Activated CD8-positive, alpha-beta memory T cell treated with anti-CD3 and anti-CD28 coated beads for 36 hours (primary cell): ENCODE data around the gene ZNF358. TPM values are rescaled to one million over a fixed set of nuclear protein-coding genes. Genes with fewer than 3 reads are reported as not detected.

Source experiments
- CTCF ChIA-PET: fragments of 350-600 bp; sonication (Branson Sonifier 250); formaldehyde crosslinking; loops from one replicate; lab custom pipeline; 2021; ENCODE audit warnings: antibody characterized with exemption; lab: Charles Lee
- POLR2A ChIA-PET: fragments of 350-600 bp; sonication (Branson Sonifier 250); formaldehyde crosslinking; loops from one replicate; lab custom pipeline; 2021; ENCODE audit warnings: antibody characterized with exemption; lab: Charles Lee
- total RNA-seq, 2 experiments: library from RNA; stranded (reverse); gene quantifications; one replicate each; pipeline ENCODE4 v1.2.3, GENCODE V29; 2021

ZNF358 gene
- total RNA-seq, 2 experiments from 2014 or later, result 8.9 to 9.0 TPM

DNA sequence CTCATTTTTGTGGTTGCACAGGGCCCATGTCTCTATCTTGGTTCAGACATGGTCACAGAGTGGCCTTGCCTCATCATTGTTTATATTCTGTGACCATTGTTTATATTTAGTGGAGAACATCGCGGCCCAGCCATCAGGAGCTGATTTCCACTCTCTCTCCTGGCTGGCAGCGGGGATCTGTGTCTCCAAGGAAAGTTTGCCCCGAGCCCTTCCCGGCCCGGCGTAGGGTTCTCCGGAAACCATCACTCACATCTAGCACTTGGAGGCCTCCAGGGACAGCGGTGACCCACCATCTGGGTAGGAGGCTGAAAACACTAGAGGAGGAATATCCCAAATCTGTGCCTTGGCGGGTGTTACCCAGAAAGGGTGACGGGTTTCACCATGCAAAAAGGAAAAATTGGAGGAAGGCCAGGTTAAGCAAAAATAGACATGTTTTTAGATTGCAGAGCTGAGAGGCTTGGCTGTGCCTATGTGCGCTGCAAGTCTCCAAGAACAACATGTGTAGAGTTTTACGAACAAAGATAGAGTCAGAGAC lies 726 bp upstream of the ZNF358 start:
- ChIA-PET POLR2A (no interaction called here), CTCF (no interaction called here)

DNA sequence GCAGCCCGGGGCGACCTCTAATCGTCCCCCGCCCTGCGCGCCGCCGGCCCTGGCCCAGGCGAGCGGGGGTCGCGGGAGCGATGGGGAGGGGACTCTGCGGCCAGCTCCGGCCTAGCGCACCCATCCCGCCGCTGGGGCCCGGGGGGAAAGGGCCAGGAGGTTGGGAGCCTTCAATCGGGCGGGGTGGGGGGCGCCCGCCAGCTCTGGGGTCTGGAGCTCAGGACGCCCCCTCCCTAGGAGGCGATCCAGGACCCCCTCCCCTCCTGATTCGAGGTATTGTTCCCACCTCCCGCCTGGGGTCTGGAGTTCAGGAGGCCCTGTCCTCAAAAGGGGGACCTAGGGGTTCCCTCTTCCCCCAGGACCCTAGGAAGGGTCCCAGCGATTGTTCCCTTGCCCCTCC lies 430 bp downstream of the ZNF358 start:
- CTCF ChIA-PET, result no interaction called here
- POLR2A ChIA-PET, result no interaction called here

DNA sequence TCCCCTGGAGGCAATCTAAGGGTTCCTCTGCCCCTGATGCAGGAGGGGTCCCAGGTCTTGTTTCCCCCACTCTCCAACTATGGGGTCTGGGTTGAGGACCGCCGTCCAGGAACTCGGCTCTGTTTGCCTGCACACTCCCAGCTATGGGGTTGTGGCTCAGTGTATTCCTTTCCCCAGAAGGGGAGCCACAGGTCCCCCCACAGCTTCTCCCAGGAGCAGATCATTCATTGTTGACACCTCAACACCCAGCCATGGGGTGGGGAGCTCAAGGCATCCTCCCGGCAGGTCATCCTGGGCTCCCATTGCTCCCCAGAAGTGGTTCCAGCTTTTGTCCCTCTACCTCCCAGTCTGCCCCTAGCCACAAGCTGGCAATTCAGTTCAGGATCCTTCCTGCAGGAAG lies 975 bp downstream of the ZNF358 start:
- POLR2A ChIA-PET, result no interaction called here

DNA sequence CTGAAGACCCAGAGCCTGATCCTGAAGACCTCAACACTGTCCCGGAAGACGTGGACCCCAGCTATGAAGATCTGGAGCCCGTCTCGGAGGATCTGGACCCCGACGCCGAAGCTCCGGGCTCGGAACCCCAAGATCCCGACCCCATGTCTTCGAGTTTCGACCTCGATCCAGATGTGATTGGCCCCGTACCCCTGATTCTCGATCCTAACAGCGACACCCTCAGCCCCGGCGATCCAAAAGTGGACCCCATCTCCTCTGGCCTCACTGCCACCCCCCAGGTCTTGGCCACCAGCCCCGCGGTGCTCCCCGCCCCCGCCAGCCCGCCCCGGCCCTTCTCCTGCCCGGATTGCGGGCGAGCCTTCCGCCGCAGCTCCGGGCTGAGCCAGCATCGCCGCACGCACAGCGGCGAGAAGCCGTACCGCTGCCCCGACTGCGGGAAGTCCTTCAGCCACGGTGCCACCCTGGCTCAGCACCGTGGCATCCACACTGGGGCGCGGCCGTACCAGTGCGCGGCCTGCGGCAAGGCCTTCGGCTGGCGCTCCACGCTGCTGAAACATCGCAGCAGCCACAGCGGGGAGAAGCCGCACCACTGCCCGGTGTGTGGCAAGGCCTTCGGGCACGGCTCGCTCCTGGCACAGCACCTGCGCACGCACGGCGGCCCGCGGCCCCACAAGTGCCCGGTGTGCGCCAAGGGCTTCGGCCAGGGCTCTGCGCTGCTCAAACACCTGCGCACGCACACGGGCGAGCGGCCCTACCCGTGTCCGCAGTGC lies 3.6 kb downstream of the ZNF358 start:
- POLR2A ChIA-PET, result interaction anchor here (0.6 kb wide), 1 partner anchor 139 kb away, joined by 3 read pairs; no protein-coding TSS in a partner anchor
- CTCF ChIA-PET, result interaction anchor here (0.6 kb wide), 1 partner anchor 175 kb away, joined by 4 read pairs; no protein-coding TSS in a partner anchor

More for the DNA sequence above, 975 bp downstream of the ZNF358 start:
- CTCF ChIA-PET, result interaction anchor here (0.5 kb wide), 1 partner anchor 143 kb away, joined by 3 read pairs; no protein-coding TSS in a partner anchor

- CTCF ChIA-PET, result interaction anchor here (0.6 to 1.0 kb wide), 4 partner anchors 18 to 176 kb away, joined by 3 to 4 read pairs (median 3); no protein-coding TSS in a partner anchor
- POLR2A ChIA-PET, result interaction anchor here (0.6 kb wide), 1 partner anchor 25 kb away, joined by 3 read pairs; no protein-coding TSS in a partner anchor
These were observed 4.5 kb downstream of the ZNF358 start for GRCh38 chr19:7520131-7521051.

DNA sequence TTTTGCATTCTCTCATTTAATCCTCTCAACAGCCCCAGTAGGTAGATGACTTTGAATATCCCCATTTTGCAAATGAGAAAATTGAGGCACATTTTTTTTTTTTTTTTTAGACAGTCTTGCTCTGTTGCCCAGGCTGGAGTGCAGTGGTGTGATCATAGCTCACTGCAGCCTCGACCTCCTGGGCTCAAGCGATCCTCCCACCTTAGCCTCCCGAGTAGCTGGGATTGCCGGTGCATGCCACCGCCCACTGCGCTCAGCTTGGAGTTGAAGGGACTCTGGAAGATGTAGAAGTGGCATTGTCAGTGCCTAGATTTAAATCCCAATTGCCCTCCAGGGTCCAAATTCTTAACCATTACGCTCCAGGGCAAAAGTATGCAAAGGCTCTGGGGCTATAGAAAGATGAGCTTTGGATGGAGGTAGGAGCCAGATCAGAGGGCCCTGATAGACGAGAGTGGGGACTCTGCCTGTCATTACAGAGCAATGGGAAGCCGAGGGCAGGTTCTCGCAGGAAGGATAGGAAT lies 5.7 kb downstream of the ZNF358 start:
- CTCF ChIA-PET, result interaction anchor here (0.5 to 1.5 kb wide), 5 partner anchors 19 to 154 kb away, joined by 3 to 4 read pairs (median 3); no protein-coding TSS in a partner anchor

DNA sequence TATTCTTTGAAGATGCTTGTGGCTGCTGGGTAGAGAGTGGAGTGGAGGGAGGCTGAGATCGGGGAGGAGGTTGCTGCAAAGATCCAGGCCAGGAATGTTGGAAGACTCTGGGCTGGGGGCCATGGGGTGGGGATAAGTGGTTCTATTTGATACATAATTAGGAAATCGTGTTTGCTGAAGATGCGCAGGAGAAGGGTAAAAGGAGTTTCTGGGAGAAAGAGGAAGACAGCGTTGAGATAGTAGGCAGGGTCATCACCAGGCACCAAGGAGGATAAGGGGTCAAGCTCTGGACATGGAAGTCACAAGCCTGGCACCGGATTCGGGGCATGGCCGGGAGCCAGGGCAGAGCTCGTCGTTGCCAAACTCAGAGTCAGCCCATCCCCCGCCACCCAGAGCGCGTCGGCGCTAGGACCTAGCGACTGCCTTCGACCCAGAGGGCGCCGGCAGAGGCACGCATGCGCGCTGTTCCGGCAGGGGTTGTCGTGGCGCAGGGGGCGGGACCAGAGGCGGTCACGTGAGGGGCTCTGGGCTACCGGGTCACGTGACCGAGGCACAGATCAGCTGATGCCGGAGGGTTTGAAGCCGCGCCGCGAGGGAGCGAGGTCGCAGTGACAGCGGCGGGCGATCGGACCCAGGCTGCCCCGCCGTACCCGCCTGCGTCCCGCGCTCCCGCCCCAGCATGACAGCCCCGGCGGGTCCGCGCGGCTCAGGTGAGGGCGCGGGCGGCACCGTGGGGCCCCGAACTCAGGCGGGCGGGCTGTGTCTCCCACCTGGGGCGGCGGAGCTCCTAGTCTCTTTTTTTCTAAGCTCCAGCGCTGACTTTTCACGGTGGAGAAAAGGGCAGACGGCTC lies 6.4 kb downstream of the ZNF358 start, which contains the start of gene MCOLN1:
TSS of gene MCOLN1 (plus strand) at position 553 of the 851 bp plus-strand sequence. CDS start at position 680, 127 bp downstream.
- CTCF ChIA-PET, result interaction anchor here (0.6 to 1.7 kb wide), 8 partner anchors 11 to 374 kb away, joined by 3 to 9 read pairs (median 3); partner anchors contain the start of gene PNPLA6
- POLR2A ChIA-PET, result interaction anchor here (0.7 to 0.9 kb wide), 3 partner anchors 11 to 131 kb away, joined by 3 read pairs; no protein-coding TSS in a partner anchor

More for the DNA sequence above, 5.7 kb downstream of the ZNF358 start:
- POLR2A ChIA-PET, result interaction anchor here (0.7 to 0.9 kb wide), 3 partner anchors 12 to 132 kb away, joined by 3 read pairs; no protein-coding TSS in a partner anchor

- ChIA-PET POLR2A (interaction anchor here (0.6 kb wide), 1 partner anchor 55 kb away, joined by 3 read pairs; no protein-coding TSS in a partner anchor), CTCF (interaction anchor here (0.6 to 1.7 kb wide), 8 partner anchors 10 to 374 kb away, joined by 3 to 9 read pairs (median 3); partner anchors contain the start of gene PNPLA6)
These were observed 7.2 kb downstream of the ZNF358 start for GRCh38 chr19:7522923-7523667.

DNA sequence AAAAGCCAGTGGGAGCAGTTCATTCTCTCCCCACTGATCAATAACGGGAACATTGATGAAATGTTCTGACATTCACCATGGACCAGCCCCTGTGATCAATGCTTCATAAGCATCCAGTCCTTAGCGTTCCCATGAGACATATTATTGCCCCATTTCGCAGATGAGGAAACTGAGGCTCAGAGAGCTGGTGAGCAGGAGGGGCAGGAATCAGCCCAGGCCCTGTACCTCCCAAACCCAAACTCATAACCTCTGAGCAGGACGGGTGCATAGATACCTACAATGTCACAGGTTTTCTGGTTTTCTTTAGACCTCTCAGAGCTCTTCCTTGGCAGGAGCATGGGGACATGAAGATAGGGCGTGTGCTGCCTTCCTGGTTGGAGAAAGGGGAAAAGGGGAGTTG lies 8.6 kb downstream of the ZNF358 start:
- ChIA-PET POLR2A (no interaction called here), CTCF (no interaction called here)

- ChIA-PET POLR2A (no interaction called here), CTCF (interaction anchor here (0.6 kb wide), 1 partner anchor 351 kb away, joined by 3 read pairs; no protein-coding TSS in a partner anchor)
These were observed 9.3 kb downstream of the ZNF358 start for GRCh38 chr19:7524992-7525739.

GRCh38 chr19:7526059-7526929 lies 10.4 kb downstream of the ZNF358 start:
- ChIA-PET POLR2A (no interaction called here), CTCF (interaction anchor here (0.6 to 0.7 kb wide), 2 partner anchors 353 to 1304 kb away, joined by 3 read pairs; no protein-coding TSS in a partner anchor)

DNA sequence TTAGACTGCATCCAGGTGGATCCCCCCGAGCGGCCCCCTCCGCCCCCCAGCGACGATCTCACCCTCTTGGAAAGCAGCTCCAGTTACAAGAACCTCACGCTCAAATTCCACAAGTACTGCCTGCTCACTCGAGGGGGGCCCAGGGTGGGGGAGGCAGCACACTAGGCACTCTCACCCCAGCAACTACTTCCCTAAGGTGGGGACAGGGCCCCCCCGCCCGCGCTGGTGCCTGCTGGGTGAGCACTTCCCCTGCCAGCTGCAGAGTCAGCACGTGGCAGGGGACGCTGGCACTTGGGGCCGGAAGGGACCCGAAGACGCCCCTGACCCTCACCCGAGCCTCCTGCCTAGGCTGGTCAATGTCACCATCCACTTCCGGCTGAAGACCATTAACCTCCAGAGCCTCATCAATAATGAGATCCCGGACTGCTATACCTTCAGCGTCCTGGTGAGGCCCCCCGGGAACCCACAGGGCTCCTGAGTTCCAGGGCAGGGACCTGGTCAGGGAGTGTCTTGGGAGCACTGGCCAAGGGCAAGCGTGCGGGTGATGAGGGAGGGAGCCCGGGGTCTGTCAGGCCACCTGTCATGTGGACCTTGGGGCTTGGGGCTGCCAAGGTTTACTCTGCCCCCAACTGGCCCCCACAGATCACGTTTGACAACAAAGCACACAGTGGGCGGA lies 11.8 kb downstream of the ZNF358 start:
- ChIA-PET CTCF (interaction anchor here (0.6 kb wide), 1 partner anchor 942 kb away, joined by 3 read pairs; no protein-coding TSS in a partner anchor), POLR2A (interaction anchor here (0.6 kb wide), 1 partner anchor 69 kb away, joined by 4 read pairs; no protein-coding TSS in a partner anchor)

DNA sequence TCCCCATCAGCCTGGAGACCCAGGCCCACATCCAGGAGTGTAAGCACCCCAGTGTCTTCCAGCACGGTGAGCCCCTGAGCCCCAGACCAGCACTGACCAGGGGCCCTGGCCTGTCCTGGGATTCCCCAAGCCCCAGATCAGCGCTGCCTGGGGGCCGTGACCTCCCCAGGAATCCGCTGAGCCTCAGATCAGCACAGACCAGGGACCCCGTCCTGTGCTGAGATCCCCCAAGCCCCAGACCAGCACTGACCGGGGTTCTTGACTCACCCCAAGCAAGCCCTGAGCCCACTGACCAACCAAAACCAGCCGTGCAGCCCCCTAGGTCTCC lies 12.3 kb downstream of the ZNF358 start:
- POLR2A ChIA-PET, result no interaction called here
- CTCF ChIA-PET, result no interaction called here

DNA sequence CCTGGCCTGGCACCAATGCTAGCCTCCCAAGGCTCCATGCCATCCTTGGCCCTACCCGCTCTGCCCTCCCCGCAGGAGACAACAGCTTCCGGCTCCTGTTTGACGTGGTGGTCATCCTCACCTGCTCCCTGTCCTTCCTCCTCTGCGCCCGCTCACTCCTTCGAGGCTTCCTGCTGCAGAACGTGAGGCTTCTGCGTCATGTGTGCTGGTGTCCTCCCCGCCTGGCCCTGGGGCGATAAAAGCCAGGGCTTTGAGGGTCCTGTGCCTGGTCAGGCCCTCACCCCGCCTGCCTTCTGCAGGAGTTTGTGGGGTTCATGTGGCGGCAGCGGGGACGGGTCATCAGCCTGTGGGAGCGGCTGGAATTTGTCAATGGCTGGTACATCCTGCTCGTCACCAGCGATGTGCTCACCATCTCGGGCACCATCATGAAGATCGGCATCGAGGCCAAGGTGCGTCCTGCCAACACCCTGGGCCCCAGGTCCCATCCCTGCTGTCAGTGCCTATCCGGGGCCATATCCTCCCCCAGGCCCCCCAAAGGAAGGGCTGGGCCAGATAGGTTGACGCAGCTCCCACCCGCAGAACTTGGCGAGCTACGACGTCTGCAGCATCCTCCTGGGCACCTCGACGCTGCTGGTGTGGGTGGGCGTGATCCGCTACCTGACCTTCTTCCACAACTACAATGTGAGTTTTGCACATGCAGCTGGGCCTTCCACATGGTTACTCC lies 12.8 kb downstream of the ZNF358 start:
- CTCF ChIA-PET, result no interaction called here
- POLR2A ChIA-PET, result no interaction called here
